NCI-H748 (cell line): ENCODE data around the gene PDCL3.
A peak's percentile ranks its signal among the peaks of the same experiment; 100 is the strongest.

Experiments
- DNase-seq: peaks from one replicate; lab custom pipeline; 2025; ENCODE audit not compliant: unreplicated experiment; lab: John Stamatoyannopoulos, UW

The PDCL3 gene

GRCh38 chr2:100562613-100563406 lies at the start of gene PDCL3:
Gene PDCL3 (plus strand): TSS chr2:100562993. CDS start chr2:100563068, 75 bp downstream.
- DNase-seq = peak; percentile 97

GRCh38 chr2:100513650-100514049 lies 49.1 kb upstream of the PDCL3 start:
- DNase-seq = no peak

GRCh38 chr2:100517556-100517955 lies 45.2 kb upstream of the PDCL3 start:
- DNase-seq = no peak

- DNase-seq = no peak
Observed at GRCh38 chr2:100518801-100519200, 44.0 kb upstream of the PDCL3 start.

GRCh38 chr2:100520224-100520623 lies 42.6 kb upstream of the PDCL3 start:
- no peak for DNase-seq

GRCh38 chr2:100522430-100522829 lies 40.4 kb upstream of the PDCL3 start:
- no peak for DNase-seq

GRCh38 chr2:100524331-100524730 lies 38.5 kb upstream of the PDCL3 start:
- no peak for DNase-seq

GRCh38 chr2:100526868-100527267 lies 35.9 kb upstream of the PDCL3 start:
- DNase-seq = no peak

- no peak for DNase-seq
Observed at GRCh38 chr2:100527440-100528015, 35.3 kb upstream of the PDCL3 start.

GRCh38 chr2:100529176-100529575 lies 33.6 kb upstream of the PDCL3 start:
- DNase-seq = no peak

- DNase-seq = no peak
Observed at GRCh38 chr2:100529900-100530299, 32.9 kb upstream of the PDCL3 start.

- DNase-seq = no peak
Observed at GRCh38 chr2:100535855-100536254, 26.9 kb upstream of the PDCL3 start.

GRCh38 chr2:100537918-100538317 lies 24.9 kb upstream of the PDCL3 start:
- no peak for DNase-seq

GRCh38 chr2:100539221-100539620 lies 23.6 kb upstream of the PDCL3 start:
- no peak for DNase-seq

GRCh38 chr2:100541404-100541803 lies 21.4 kb upstream of the PDCL3 start:
- no peak for DNase-seq

GRCh38 chr2:100542418-100542817 lies 20.4 kb upstream of the PDCL3 start:
- no peak for DNase-seq

- no peak for DNase-seq
Observed at GRCh38 chr2:100544911-100545596, 17.7 kb upstream of the PDCL3 start.

- no peak for DNase-seq
Observed at GRCh38 chr2:100546469-100546868, 16.3 kb upstream of the PDCL3 start.

- no peak for DNase-seq
Observed at GRCh38 chr2:100548771-100549170, 14.0 kb upstream of the PDCL3 start.

GRCh38 chr2:100551303-100551702 lies 11.5 kb upstream of the PDCL3 start:
- DNase-seq = no peak

- DNase-seq = no peak
Observed at GRCh38 chr2:100554798-100555407, 7.9 kb upstream of the PDCL3 start.

GRCh38 chr2:100556746-100557145 lies 6.0 kb upstream of the PDCL3 start:
- DNase-seq = no peak
